A549 (cell line): ENCODE data around the gene BRPF1. TPM values are rescaled to one million over a fixed set of nuclear protein-coding genes. Genes with fewer than 3 reads are reported as not detected.
A peak's percentile ranks its signal among the peaks of the same experiment; 100 is the strongest.

ENCODE experiments used
- ATAC-seq, 2 experiments: fragments of 200-7000 bp in 1 of 2; fragments of >200 bp in 1 of 2; cut with Nextera tagmentation in 1 of 2; cut with Tn5 transposase in 1 of 2; 3 replicates each; pipeline versions ENCODE4 v1.8.0 to v1.9.1; 2018 to 2020; ENCODE audit warnings: mild to moderate bottlenecking in 1 of 2, moderate library complexity in 1 of 2
- CTCF ChIA-PET: fragments of 300-600 bp; sonication (Branson Sonifier 250); formaldehyde crosslinking; extraction: SDS; loops from one replicate; lab custom pipeline; 2021; ENCODE audit warnings: antibody characterized with exemption, inconsistent platforms; lab: Yijun Ruan, JAX
- POLR2A ChIA-PET: fragments of 350-600 bp; formaldehyde crosslinking; extraction: SDS; loops from one replicate; lab custom pipeline; 2021; ENCODE audit warnings: antibody characterized with exemption, inconsistent platforms; lab: Yijun Ruan, JAX
- DNase-seq, 2 experiments: peaks; one replicate each; pipeline versions ENCODE4 v3.0.0 to v3.0.0-alpha.2; 2011 to 2016; ENCODE audit warnings: low read depth in 1 of 2, low spot score in 1 of 2
- FAIRE-seq: peaks from 2 replicates; lab custom pipeline; 2011; peaks lifted over from hg19 to GRCh38; lab: Jason Lieb, UNC
- H3K27ac ChIP-seq, 2 experiments: fragments of >200 bp; sonication (Bioruptor Twin); formaldehyde crosslinking; 3 replicates each; pipeline ENCODE4 v1.5.1; 2016 to 2017
- H3K4me1 ChIP-seq: fragments of >200 bp; sonication (Bioruptor Twin); formaldehyde crosslinking; 3 replicates; pipeline ENCODE4 v1.6.1; 2016
- H3K4me2 ChIP-seq: fragments of >200 bp; sonication (Bioruptor Twin); formaldehyde crosslinking; 3 replicates; pipeline ENCODE4 v1.6.1; 2016
- H3K4me3 ChIP-seq: fragments of >200 bp; sonication (Bioruptor Twin); formaldehyde crosslinking; 3 replicates; pipeline ENCODE4 v1.5.1; 2016
- H3K9me3 ChIP-seq: fragments of >200 bp; sonication (Bioruptor Twin); formaldehyde crosslinking; 3 replicates; pipeline ENCODE4 v1.6.1; 2016
- CHD2 ChIP-seq: fragments of 150-350 bp; IDR thresholded peaks from 2 replicates; pipeline ENCODE4 v1.6.1; 2014; ENCODE audit warnings: low read length; ENCODE audit not compliant: partially characterized antibody
- EHMT2 ChIP-seq: fragments of 200-600 bp; sonication (generic); IDR thresholded peaks from 2 replicates; pipeline ENCODE4 v1.6.1; 2016; ENCODE audit warnings: antibody characterized with exemption, low read depth, mild to moderate bottlenecking, moderate library complexity
- EP300 ChIP-seq, 2 experiments: fragments of >200 bp; sonication (Bioruptor Twin); formaldehyde crosslinking; IDR thresholded peaks; 2 replicates in 1 of 2; 3 replicates in 1 of 2; pipeline ENCODE4 v1.6.1; 2016 to 2017
- ESRRA ChIP-seq: fragments of 150-350 bp; IDR thresholded peaks from 2 replicates; pipeline ENCODE4 v1.6.1; 2014; ENCODE audit warnings: mild to moderate bottlenecking, low read length, borderline replicate concordance
- FOSB ChIP-seq: fragments of 250-450 bp; sonication (Bioruptor Pico); IDR thresholded peaks from 2 replicates; pipeline ENCODE4 v1.5.0; 2020; ENCODE audit warnings: mild to moderate bottlenecking, moderate library complexity
- HOXA7 ChIP-seq: fragments of 250-450 bp; sonication (Bioruptor Pico); IDR thresholded peaks from 2 replicates; pipeline ENCODE4 v1.5.0; 2020; ENCODE audit warnings: mild to moderate bottlenecking, moderate library complexity
- MAFK ChIP-seq: fragments of 450-650 bp; IDR thresholded peaks from 2 replicates; pipeline ENCODE4 v1.6.1; 2014; ENCODE audit not compliant: partially characterized antibody
- MYC ChIP-seq: IDR thresholded peaks from 2 replicates; pipeline ENCODE4 v1.6.1; 2012; ENCODE audit warnings: mild to moderate bottlenecking, inconsistent platforms, low read length, improper control_type of control experiment, borderline replicate concordance
- NPAS2 ChIP-seq: fragments of 250-450 bp; sonication (Bioruptor Pico); IDR thresholded peaks from 2 replicates; pipeline ENCODE4 v1.8.0; 2022; ENCODE audit warnings: mild to moderate bottlenecking, moderate library complexity, borderline replicate concordance
- NR3C1 ChIP-seq: fragments of >200 bp; sonication (Bioruptor Twin); formaldehyde crosslinking; IDR thresholded peaks from 3 replicates; pipeline ENCODE4 v1.6.1; 2017
- RARB ChIP-seq: fragments of 250-450 bp; sonication (Bioruptor Pico); IDR thresholded peaks from 2 replicates; pipeline ENCODE4 v1.8.0; 2021; ENCODE audit warnings: mild to moderate bottlenecking, moderate library complexity
- RNF2 ChIP-seq: fragments of 200-600 bp; sonication (generic); IDR thresholded peaks from 2 replicates; pipeline ENCODE4 v1.6.1; 2016; ENCODE audit warnings: low read depth, mild to moderate bottlenecking, antibody characterized with exemption, moderate library complexity, borderline replicate concordance
- TFCP2L1 ChIP-seq: fragments of 250-450 bp; sonication (Bioruptor Pico); IDR thresholded peaks from 2 replicates; pipeline ENCODE4 v1.5.0; 2021; ENCODE audit warnings: mild to moderate bottlenecking
- ZFP36 ChIP-seq: fragments of 450-650 bp; IDR thresholded peaks from 2 replicates; pipeline ENCODE4 v1.6.1; 2014; ENCODE audit warnings: borderline replicate concordance; ENCODE audit not compliant: partially characterized antibody
- ZSCAN20 ChIP-seq: fragments of 250-450 bp; sonication (Bioruptor Pico); IDR thresholded peaks from 2 replicates; pipeline ENCODE4 v1.8.0; 2022; ENCODE audit warnings: mild to moderate bottlenecking, moderate library complexity
- WGBS: methylation state at CpG from one replicate; pipeline ENCODE4 v1.1.6; 2017; ENCODE audit errors: missing lambda C conversion rate; 5-methylcytosine and 5-hydroxymethylcytosine counted together
- polyA plus RNA-seq, 4 experiments: library from polyadenylated mRNA; depleted of rRNA in 3 of 4; stranded (reverse); fragments of >200 nt; fragmentation: RNase III in 1 of 4; extraction: RNeasy Plus Mini Kit Qiagen cat#74134 plus additional on column Dnase treatment in 1 of 4; gene quantifications; 2 replicates in 3 of 4; 3 replicates in 1 of 4; pipeline ENCODE4 v1.2.3, GENCODE V29; 2011 to 2017
- TF ChIP-seq, protein P1 (sequence below): IDR thresholded peaks from 2 replicates; pipeline ENCODE4 v1.6.1; 2012
- TF ChIP-seq, protein P2 (sequence below): fragments of >200 bp; sonication (Bioruptor Twin); formaldehyde crosslinking; IDR thresholded peaks from 3 replicates; pipeline ENCODE4 v1.6.1; 2016
- TF ChIP-seq, protein P3 (sequence below): fragments of >200 bp; sonication (Bioruptor Twin); formaldehyde crosslinking; IDR thresholded peaks from 3 replicates; pipeline ENCODE4 v1.5.1; 2016
- TF ChIP-seq, protein P4 (sequence below): IDR thresholded peaks from 2 replicates; pipeline ENCODE4 v1.6.1; 2012

The BRPF1 gene
- polyA plus RNA-seq, 2 of the 4 experiments (the other 2 are of a cell fraction), result 8.6 to 12.4 TPM

DNA sequence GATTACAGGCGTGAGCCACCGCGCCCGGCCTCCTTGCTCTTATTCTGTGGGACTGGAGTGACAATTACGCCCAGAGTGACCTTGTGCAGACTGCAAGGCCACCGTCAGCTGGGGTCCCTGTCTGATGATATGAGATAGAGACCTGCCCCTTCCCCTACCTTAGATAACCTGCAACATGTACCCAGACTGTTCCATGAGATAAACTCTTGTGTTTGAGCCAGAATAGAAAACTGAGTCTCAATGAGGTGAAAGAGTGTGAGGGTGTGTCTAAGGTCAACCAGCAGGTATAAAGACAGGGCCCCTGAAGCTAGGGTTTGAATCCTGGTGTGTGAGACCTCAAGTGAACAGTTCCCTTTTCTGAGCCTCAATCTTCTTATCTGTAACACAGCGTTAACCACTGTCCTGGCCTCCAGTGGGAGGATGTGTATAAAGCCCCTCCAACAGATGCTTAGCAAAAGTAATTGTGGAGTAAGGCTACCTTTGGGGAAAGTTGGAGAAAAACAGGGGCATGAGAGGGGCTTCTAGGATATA is 54.7 kb downstream of the BRPF1 start:
- ChIA-PET POLR2A (no interaction called here), CTCF (interaction anchor here (0.6 to 1.5 kb wide), 3 partner anchors 8 to 327 kb away, joined by 3 to 4 read pairs (median 3); no protein-coding TSS in a partner anchor)
- H3K9me3 ChIP-seq, result no peaks in the 10 kb centered on the region
- no peak overlapping the region for H3K4me2 ChIP-seq
- no peak for FAIRE-seq
- no peak overlapping the region for H3K27ac ChIP-seq
- H3K4me1 ChIP-seq, result peaks cover 7% of the 10 kb centered on the region; the same call in 2 of the 3 replicates
- WGBS, result 97% methylated on average over 6 of the region's 7 CpGs
- TF ChIP-seq, protein P1, sequence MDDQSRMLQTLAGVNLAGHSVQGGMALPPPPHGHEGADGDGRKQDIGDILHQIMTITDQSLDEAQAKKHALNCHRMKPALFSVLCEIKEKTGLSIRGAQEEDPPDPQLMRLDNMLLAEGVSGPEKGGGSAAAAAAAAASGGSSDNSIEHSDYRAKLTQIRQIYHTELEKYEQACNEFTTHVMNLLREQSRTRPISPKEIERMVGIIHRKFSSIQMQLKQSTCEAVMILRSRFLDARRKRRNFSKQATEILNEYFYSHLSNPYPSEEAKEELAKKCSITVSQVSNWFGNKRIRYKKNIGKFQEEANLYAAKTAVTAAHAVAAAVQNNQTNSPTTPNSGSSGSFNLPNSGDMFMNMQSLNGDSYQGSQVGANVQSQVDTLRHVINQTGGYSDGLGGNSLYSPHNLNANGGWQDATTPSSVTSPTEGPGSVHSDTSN, result no peak
- TF ChIP-seq TFCP2L1, result no peak
- TF ChIP-seq, protein P2, sequence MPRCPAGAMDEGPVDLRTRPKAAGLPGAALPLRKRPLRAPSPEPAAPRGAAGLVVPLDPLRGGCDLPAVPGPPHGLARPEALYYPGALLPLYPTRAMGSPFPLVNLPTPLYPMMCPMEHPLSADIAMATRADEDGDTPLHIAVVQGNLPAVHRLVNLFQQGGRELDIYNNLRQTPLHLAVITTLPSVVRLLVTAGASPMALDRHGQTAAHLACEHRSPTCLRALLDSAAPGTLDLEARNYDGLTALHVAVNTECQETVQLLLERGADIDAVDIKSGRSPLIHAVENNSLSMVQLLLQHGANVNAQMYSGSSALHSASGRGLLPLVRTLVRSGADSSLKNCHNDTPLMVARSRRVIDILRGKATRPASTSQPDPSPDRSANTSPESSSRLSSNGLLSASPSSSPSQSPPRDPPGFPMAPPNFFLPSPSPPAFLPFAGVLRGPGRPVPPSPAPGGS, result no peak
- no peak for TF ChIP-seq FOSB (CRISPR knock-in tag)
- TF ChIP-seq EHMT2, result no peak
- no peak for TF ChIP-seq ZFP36
- TF ChIP-seq ESRRA, result no peak
- no peak for TF ChIP-seq CHD2
- TF ChIP-seq RARB (CRISPR knock-in tag), result no peak
- TF ChIP-seq HOXA7 (CRISPR knock-in tag), result no peak
- TF ChIP-seq MYC, result no peak
- no peak for TF ChIP-seq NPAS2
- TF ChIP-seq NR3C1, result no peak
- no peak for TF ChIP-seq RNF2
- H3K4me3 ChIP-seq, result no peak overlapping the region
- ATAC-seq, result no peak
- no peak for DNase-seq

DNA sequence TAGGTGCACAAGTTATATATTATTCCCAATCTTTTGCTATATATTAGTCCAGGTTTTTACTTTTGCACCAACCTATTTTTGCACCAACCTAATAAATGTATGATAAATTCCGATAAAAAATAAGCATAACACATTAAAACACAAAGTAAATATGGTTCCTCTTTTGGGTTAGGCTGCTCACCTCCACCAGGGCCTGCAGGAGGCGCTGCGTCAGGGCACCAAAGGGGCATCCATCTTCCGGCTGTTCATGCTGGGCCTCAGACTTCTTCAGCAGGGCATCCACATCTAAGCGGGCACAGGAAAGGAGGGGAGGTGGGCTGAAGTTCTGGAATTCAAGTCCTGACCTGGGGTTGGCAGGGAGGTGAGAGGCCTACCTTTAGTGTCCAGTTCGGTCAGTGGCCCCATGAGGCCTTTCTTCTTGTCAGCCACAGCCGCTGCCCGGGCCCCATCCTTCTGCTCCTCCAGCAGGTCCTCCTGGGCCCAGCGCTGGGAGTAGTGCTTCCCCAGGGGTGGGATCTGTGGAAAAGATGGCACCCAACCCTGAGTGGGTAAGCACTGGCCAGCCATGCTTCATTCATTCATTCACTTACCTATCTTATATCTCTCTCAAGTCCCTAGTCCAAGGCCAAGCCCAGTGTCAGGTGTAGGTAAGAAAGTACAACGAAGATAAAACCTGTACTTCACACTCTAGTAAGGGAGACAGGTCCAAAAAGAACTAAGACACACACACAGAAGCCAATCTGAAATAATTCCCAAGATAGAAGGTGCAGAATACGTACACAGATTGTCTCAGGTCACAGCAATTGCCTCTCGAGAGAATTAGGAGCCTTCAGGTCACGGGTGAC is 55.5 kb downstream of the BRPF1 start:
- WGBS, result 85% methylated on average over 13 of the region's 13 CpGs
- Histone ChIP-seq H3K4me1 (peaks cover 12% of the 10 kb centered on the region; the same call in 2 of the 3 replicates), H3K9me3 (no peaks in the 10 kb centered on the region), H3K27ac (no peak overlapping the region), H3K4me2 (no peak overlapping the region), H3K4me3 (no peak overlapping the region)
- POLR2A ChIA-PET, result no interaction called here
- peak in 1 of 2 experiments; percentile 41; a peak in 2 of 6 replicates for ATAC-seq
- no peak for DNase-seq
- no peak for FAIRE-seq
- TF ChIP-seq NPAS2 (no peak), MAFK (no peak), ZSCAN20 (CRISPR knock-in tag) (no peak), RARB (CRISPR knock-in tag) (no peak), EP300 (IDR thresholded peaks at IDR 0.05) (no peak)
- TF ChIP-seq, protein P3, sequence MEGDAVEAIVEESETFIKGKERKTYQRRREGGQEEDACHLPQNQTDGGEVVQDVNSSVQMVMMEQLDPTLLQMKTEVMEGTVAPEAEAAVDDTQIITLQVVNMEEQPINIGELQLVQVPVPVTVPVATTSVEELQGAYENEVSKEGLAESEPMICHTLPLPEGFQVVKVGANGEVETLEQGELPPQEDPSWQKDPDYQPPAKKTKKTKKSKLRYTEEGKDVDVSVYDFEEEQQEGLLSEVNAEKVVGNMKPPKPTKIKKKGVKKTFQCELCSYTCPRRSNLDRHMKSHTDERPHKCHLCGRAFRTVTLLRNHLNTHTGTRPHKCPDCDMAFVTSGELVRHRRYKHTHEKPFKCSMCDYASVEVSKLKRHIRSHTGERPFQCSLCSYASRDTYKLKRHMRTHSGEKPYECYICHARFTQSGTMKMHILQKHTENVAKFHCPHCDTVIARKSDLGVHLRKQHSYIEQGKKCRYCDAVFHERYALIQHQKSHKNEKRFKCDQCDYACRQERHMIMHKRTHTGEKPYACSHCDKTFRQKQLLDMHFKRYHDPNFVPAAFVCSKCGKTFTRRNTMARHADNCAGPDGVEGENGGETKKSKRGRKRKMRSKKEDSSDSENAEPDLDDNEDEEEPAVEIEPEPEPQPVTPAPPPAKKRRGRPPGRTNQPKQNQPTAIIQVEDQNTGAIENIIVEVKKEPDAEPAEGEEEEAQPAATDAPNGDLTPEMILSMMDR, result peak; percentile 36; the same call in 2 of the 3 replicates
- TF ChIP-seq, protein P4, sequence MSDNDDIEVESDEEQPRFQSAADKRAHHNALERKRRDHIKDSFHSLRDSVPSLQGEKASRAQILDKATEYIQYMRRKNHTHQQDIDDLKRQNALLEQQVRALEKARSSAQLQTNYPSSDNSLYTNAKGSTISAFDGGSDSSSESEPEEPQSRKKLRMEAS, result no peak
- CTCF ChIA-PET, result interaction anchor here (0.7 to 1.5 kb wide), 3 partner anchors 9 to 47 kb away, joined by 3 read pairs; no protein-coding TSS in a partner anchor
